OCI-LY1 (cell line): Measurements from ENCODE around the gene KCNH6.

Experiments used
- H2AFZ ChIP-seq: fragments of 200-600 bp; sonication (generic), shearing (Covaris generic); 2 replicates; pipeline ENCODE4 v1.6.0; 2014; ENCODE audit warnings: antibody characterized with exemption, mild to moderate bottlenecking, low read length
- H3F3A ChIP-seq: fragments of 200-600 bp; sonication (generic), shearing (Covaris generic); 2 replicates; pipeline ENCODE4 v1.6.0; 2014; ENCODE audit warnings: mild to moderate bottlenecking, antibody characterized with exemption, low read length, moderate library complexity; ENCODE audit not compliant: insufficient read depth
- H3K27ac ChIP-seq: fragments of 200-600 bp; sonication (generic); 2 replicates; pipeline ENCODE4 v1.5.1; 2014; ENCODE audit warnings: low read length, mixed run types, mild to moderate bottlenecking, low read depth; ENCODE audit not compliant: poor library complexity, severe bottlenecking
- H3K27me3 ChIP-seq: fragments of 200-600 bp; sonication (generic); 2 replicates; pipeline ENCODE4 v1.6.0; 2014; ENCODE audit warnings: antibody characterized with exemption, mild to moderate bottlenecking, low read length, moderate library complexity; ENCODE audit not compliant: insufficient read depth
- H3K36me3 ChIP-seq: fragments of 200-600 bp; sonication (generic); 2 replicates; pipeline ENCODE4 v1.6.1; 2014; ENCODE audit warnings: mild to moderate bottlenecking, antibody characterized with exemption, low read length, moderate library complexity, mixed read lengths; ENCODE audit not compliant: insufficient read depth
- H3K4me1 ChIP-seq: fragments of 200-600 bp; sonication (generic); 2 replicates; pipeline ENCODE4 v1.5.1; 2014; ENCODE audit warnings: mild to moderate bottlenecking, low read length, moderate library complexity; ENCODE audit not compliant: insufficient read depth, severe bottlenecking
- H3K4me2 ChIP-seq: fragments of 200-600 bp; sonication (generic), shearing (Covaris generic); 2 replicates; pipeline ENCODE4 v1.6.1; 2014; ENCODE audit warnings: low read length
- H3K4me3 ChIP-seq: fragments of 200-600 bp; sonication (generic); 2 replicates; pipeline ENCODE4 v1.5.1; 2014; ENCODE audit warnings: low read length, low read depth, mild to moderate bottlenecking, mixed read lengths; ENCODE audit not compliant: poor library complexity, severe bottlenecking
- H3K79me2 ChIP-seq: fragments of 200-600 bp; shearing (Covaris generic); 2 replicates; pipeline ENCODE4 v1.6.1; 2016; ENCODE audit warnings: mixed run types, low read length, mixed read lengths; ENCODE audit not compliant: insufficient read depth
- H3K9ac ChIP-seq: fragments of 200-600 bp; sonication (generic), shearing (Covaris generic); 2 replicates; pipeline ENCODE4 v1.6.1; 2014; ENCODE audit warnings: mild to moderate bottlenecking, low read length, mixed read lengths
- H3K9me2 ChIP-seq: fragments of 200-600 bp; sonication (generic), shearing (Covaris generic); 2 replicates; pipeline ENCODE4 v1.6.1; 2014; ENCODE audit warnings: low read depth, mild to moderate bottlenecking, low read length, mixed read lengths
- H3K9me3 ChIP-seq: fragments of 200-600 bp; shearing (Covaris generic); 2 replicates; pipeline ENCODE4 v1.6.1; 2014; ENCODE audit warnings: low read length, mixed read lengths
- H4K20me1 ChIP-seq: fragments of 200-600 bp; sonication (generic), shearing (Covaris generic); 2 replicates; pipeline ENCODE4 v1.6.0; 2016; ENCODE audit warnings: mild to moderate bottlenecking, low read length; ENCODE audit not compliant: insufficient read depth
- EZH2 ChIP-seq: fragments of 200-600 bp; sonication (generic), shearing (Covaris generic); IDR thresholded peaks from 2 replicates; pipeline ENCODE4 v1.8.0; 2017; ENCODE audit warnings: borderline replicate concordance, mixed run types, mild to moderate bottlenecking, antibody characterized with exemption, low read length, moderate library complexity, mixed read lengths
- TF ChIP-seq, protein P1 (sequence below): fragments of 200-600 bp; sonication (generic), shearing (Covaris generic); IDR thresholded peaks from 2 replicates; pipeline ENCODE4 v1.5.1; 2017; ENCODE audit warnings: mild to moderate bottlenecking, antibody characterized with exemption, low read length, moderate library complexity, mixed read lengths

Gene KCNH6

DNA sequence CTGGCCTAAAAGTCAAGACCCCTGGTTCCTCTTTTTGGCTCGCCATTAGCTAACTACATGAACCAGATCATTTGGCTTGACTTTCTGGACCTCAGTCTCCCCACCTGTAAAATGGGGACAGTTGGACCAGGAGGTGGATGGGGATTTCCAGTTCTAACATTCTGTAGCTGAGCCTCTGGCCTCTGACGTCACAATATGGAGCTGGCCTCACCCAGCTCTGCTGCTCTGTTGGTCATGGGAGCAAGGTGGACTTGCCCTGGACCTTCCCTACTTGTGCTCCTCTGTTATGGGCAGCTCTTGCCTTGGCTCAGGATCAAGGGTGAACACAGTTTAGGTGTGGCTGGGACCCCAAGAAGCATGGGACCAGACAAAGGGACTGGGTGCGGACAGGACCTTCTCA, 16.5 kb upstream of the KCNH6 start:
- Histone ChIP-seq H3K9me2 (no peaks in the 10 kb centered on the region), H3K9me3 (no peaks in the 10 kb centered on the region), H3K4me1 (no peaks in the 10 kb centered on the region), H3K9ac (no peak overlapping the region), H4K20me1 (no peaks in the 10 kb centered on the region), H3K36me3 (no peaks in the 10 kb centered on the region; the same call in 1 of the 2 replicates), H3K79me2 (no peaks in the 10 kb centered on the region), H3K4me2 (no peak overlapping the region), H2AFZ (no peak overlapping the region), H3K27me3 (peaks cover 13% of the 10 kb centered on the region; the same call in 1 of the 2 replicates), H3F3A (no peaks in the 10 kb centered on the region), H3K27ac (no peak overlapping the region), H3K4me3 (no peak overlapping the region)
- TF ChIP-seq, protein P1, sequence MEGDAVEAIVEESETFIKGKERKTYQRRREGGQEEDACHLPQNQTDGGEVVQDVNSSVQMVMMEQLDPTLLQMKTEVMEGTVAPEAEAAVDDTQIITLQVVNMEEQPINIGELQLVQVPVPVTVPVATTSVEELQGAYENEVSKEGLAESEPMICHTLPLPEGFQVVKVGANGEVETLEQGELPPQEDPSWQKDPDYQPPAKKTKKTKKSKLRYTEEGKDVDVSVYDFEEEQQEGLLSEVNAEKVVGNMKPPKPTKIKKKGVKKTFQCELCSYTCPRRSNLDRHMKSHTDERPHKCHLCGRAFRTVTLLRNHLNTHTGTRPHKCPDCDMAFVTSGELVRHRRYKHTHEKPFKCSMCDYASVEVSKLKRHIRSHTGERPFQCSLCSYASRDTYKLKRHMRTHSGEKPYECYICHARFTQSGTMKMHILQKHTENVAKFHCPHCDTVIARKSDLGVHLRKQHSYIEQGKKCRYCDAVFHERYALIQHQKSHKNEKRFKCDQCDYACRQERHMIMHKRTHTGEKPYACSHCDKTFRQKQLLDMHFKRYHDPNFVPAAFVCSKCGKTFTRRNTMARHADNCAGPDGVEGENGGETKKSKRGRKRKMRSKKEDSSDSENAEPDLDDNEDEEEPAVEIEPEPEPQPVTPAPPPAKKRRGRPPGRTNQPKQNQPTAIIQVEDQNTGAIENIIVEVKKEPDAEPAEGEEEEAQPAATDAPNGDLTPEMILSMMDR, result no peak
- no peak for TF ChIP-seq EZH2

DNA sequence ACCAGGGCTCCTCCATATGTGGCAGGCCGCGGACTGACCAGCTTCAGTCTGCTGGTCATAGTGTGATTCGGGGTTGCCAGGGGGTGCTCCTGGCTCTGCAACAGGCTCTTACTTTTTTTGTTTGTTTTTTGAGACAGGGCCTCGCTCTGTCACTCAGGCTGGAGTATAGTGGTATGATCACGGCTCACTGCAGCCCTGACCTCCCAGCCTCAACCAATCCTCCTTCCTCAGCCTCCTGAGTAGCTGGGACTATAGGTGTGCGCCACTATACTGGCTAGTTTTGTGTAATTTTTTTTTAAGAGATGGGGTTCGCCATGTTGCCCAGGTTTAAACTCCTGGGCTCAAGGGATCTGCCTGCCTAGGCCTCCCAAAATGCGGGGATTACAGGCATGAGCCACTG, 11.8 kb upstream of the KCNH6 start:
- Histone ChIP-seq H2AFZ (no peak overlapping the region), H3K4me3 (no peak overlapping the region), H4K20me1 (no peaks in the 10 kb centered on the region), H3K9me3 (no peaks in the 10 kb centered on the region), H3K27ac (no peak overlapping the region), H3K4me1 (no peaks in the 10 kb centered on the region), H3K9ac (no peak overlapping the region), H3K27me3 (peaks cover 4% of the 10 kb centered on the region; the same call in 1 of the 2 replicates), H3K79me2 (no peaks in the 10 kb centered on the region), H3K4me2 (no peak overlapping the region), H3K9me2 (no peaks in the 10 kb centered on the region), H3K36me3 (no peaks in the 10 kb centered on the region), H3F3A (no peaks in the 10 kb centered on the region)
- TF ChIP-seq, protein P1, result no peak
- no peak for TF ChIP-seq EZH2

DNA sequence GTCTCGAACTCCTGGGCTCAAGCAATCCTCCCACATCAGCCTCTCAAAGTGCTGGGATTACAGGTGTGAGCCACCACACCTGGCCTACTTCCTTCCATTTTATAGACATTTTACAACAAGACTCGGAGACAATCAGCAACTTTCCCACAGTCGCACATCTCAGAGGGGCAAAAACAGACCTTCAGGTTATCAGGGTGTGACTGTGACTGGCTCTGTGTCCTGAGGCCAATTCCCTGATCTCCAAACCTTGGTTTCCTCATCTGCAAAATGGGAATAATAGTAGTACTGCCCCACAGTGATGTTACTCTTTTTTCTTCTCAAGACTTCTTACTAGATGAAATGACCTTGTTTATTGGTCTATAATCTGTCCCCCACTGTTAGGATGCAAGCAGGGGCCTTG, 10.8 kb upstream of the KCNH6 start:
- peaks cover 4% of the 10 kb centered on the region; the same call in 1 of the 2 replicates for H3K27me3 ChIP-seq
- H3K9ac ChIP-seq, result no peak overlapping the region
- H4K20me1 ChIP-seq, result no peaks in the 10 kb centered on the region
- TF ChIP-seq, protein P1, result no peak
- no peak for TF ChIP-seq EZH2
- H3F3A ChIP-seq, result no peaks in the 10 kb centered on the region
- H3K36me3 ChIP-seq, result no peaks in the 10 kb centered on the region
- no peak overlapping the region for H3K4me3 ChIP-seq
- H3K27ac ChIP-seq, result no peak overlapping the region
- H3K9me2 ChIP-seq, result no peaks in the 10 kb centered on the region
- no peak overlapping the region for H2AFZ ChIP-seq
- H3K4me2 ChIP-seq, result no peak overlapping the region
- no peaks in the 10 kb centered on the region for H3K4me1 ChIP-seq
- H3K9me3 ChIP-seq, result no peaks in the 10 kb centered on the region
- no peaks in the 10 kb centered on the region for H3K79me2 ChIP-seq
